Suprapubic skin (tissue), 4 donors: Measurements from ENCODE around the gene KIF6. TPM values are rescaled to one million over a fixed set of nuclear protein-coding genes. Genes with fewer than 3 reads are reported as not detected.

Source experiments
- DNase-seq, 2 donors: peaks; one replicate each; pipeline ENCODE4 v3.0.0-alpha.2; 2019; ENCODE audit warnings: low spot score in 2 of 2
- H3K27ac ChIP-seq: fragments of 200-600 bp; sonication (generic); one replicate; pipeline ENCODE4 v1.5.1; 2019
- H3K27me3 ChIP-seq: fragments of 200-600 bp; sonication (generic); one replicate; pipeline ENCODE4 v1.5.1; 2019
- H3K36me3 ChIP-seq: fragments of 200-600 bp; sonication (generic); one replicate; pipeline ENCODE4 v1.5.1; 2019
- H3K4me1 ChIP-seq: fragments of 200-600 bp; sonication (generic); one replicate; pipeline ENCODE4 v1.5.1; 2019
- H3K4me3 ChIP-seq: fragments of 200-600 bp; sonication (generic); one replicate; pipeline ENCODE4 v1.5.1; 2019; ENCODE audit warnings: mild to moderate bottlenecking
- H3K9me3 ChIP-seq: fragments of 200-600 bp; sonication (generic); one replicate; pipeline ENCODE4 v1.5.1; 2019
- CTCF ChIP-seq, 2 donors: fragments of 200-600 bp in 1 of 2; fragments of 450-650 bp in 1 of 2; sonication (generic) in 1 of 2; IDR thresholded peaks; one replicate each; pipeline ENCODE4 v1.5.1; 2016 to 2019; ENCODE audit warnings: antibody characterized with exemption in 2 of 2, mild to moderate bottlenecking in 1 of 2, moderate library complexity in 1 of 2
- EP300 ChIP-seq: sonication (generic); formaldehyde crosslinking; IDR thresholded peaks from one replicate; pipeline ENCODE4 v1.6.1; 2017; ENCODE audit warnings: antibody characterized with exemption
- POLR2A ChIP-seq, 2 donors: fragments of 450-650 bp; IDR thresholded peaks; one replicate each; pipeline ENCODE4 v1.6.1; 2017; ENCODE audit warnings: antibody characterized with exemption in 2 of 2, mild to moderate bottlenecking in 2 of 2, moderate library complexity in 2 of 2
- POLR2AphosphoS5 ChIP-seq, 3 donors: sonication (generic); formaldehyde crosslinking; IDR thresholded peaks; one replicate each; pipeline ENCODE4 v1.6.1; 2017; ENCODE audit warnings: antibody characterized with exemption in 3 of 3
- WGBS: methylation state at CpG from one replicate; pipeline ENCODE4 v1.1.5; 2018; 5-methylcytosine and 5-hydroxymethylcytosine counted together
- total RNA-seq, 4 donors: library from RNA; depleted of rRNA; stranded (reverse); fragments of >200 nt; gene quantifications; one replicate each; pipeline ENCODE4 v1.1.0, GENCODE V29; 2016

The KIF6 gene
- total RNA-seq, 4 donors from 2014 or later, result 0.18 to 1.1 TPM; not detected in 2

- no peak overlapping the region for H3K4me3 ChIP-seq
- H3K4me1 ChIP-seq, result peaks cover 6% of the 10 kb centered on the region
- H3K9me3 ChIP-seq, result no peaks in the 10 kb centered on the region
- TF ChIP-seq EP300 (no peak), CTCF (IDR thresholded peaks at IDR 0.05) (no peak), POLR2AphosphoS5 (IDR thresholded peaks at IDR 0.05) (no peak), POLR2A (IDR thresholded peaks at IDR 0.05) (no peak)
- DNase-seq, result no peak
- no peaks in the 10 kb centered on the region for H3K36me3 ChIP-seq
- H3K27ac ChIP-seq, result no peak overlapping the region
- H3K27me3 ChIP-seq, result no peaks in the 10 kb centered on the region
Measured at GRCh38 chr6:39560915-39561314, 164.3 kb downstream of the KIF6 start.

GRCh38 chr6:39558591-39559190 lies 166.5 kb downstream of the KIF6 start:
- Histone ChIP-seq H3K4me1 (peaks cover 5% of the 10 kb centered on the region), H3K4me3 (no peak overlapping the region), H3K9me3 (no peaks in the 10 kb centered on the region), H3K27me3 (no peaks in the 10 kb centered on the region), H3K27ac (no peak overlapping the region), H3K36me3 (no peaks in the 10 kb centered on the region)
- no peak for DNase-seq
- no peak for TF ChIP-seq POLR2AphosphoS5 (IDR thresholded peaks at IDR 0.05)
- TF ChIP-seq EP300, result no peak
- TF ChIP-seq CTCF (IDR thresholded peaks at IDR 0.05), result no peak
- TF ChIP-seq POLR2A (IDR thresholded peaks at IDR 0.05), result no peak

GRCh38 chr6:39558079-39558478 lies 167.1 kb downstream of the KIF6 start:
- H3K36me3 ChIP-seq, result no peaks in the 10 kb centered on the region
- H3K4me3 ChIP-seq, result no peak overlapping the region
- H3K27ac ChIP-seq, result no peak overlapping the region
- peaks cover 5% of the 10 kb centered on the region for H3K4me1 ChIP-seq
- DNase-seq, result no peak
- TF ChIP-seq POLR2A (IDR thresholded peaks at IDR 0.05), result no peak
- 36% methylated on average over 1 of the region's 1 CpG for WGBS
- H3K27me3 ChIP-seq, result no peaks in the 10 kb centered on the region
- no peaks in the 10 kb centered on the region for H3K9me3 ChIP-seq

- TF ChIP-seq POLR2AphosphoS5 (IDR thresholded peaks at IDR 0.05) (no peak), EP300 (no peak), CTCF (IDR thresholded peaks at IDR 0.05) (no peak), POLR2A (IDR thresholded peaks at IDR 0.05) (no peak)
- no peak for DNase-seq
- H3K4me1 ChIP-seq, result no peaks in the 10 kb centered on the region
- no peak overlapping the region for H3K27ac ChIP-seq
- H3K36me3 ChIP-seq, result no peaks in the 10 kb centered on the region
- 78% methylated on average over 3 of the region's 3 CpGs for WGBS
- no peaks in the 10 kb centered on the region for H3K27me3 ChIP-seq
- H3K9me3 ChIP-seq, result no peaks in the 10 kb centered on the region
- no peak overlapping the region for H3K4me3 ChIP-seq
Measured at GRCh38 chr6:39555136-39555535, 170.1 kb downstream of the KIF6 start.

- TF ChIP-seq POLR2AphosphoS5 (IDR thresholded peaks at IDR 0.05) (no peak), EP300 (no peak), CTCF (IDR thresholded peaks at IDR 0.05) (no peak), POLR2A (IDR thresholded peaks at IDR 0.05) (no peak)
- no peaks in the 10 kb centered on the region for H3K4me1 ChIP-seq
- H3K4me3 ChIP-seq, result no peak overlapping the region
- H3K27ac ChIP-seq, result no peak overlapping the region
- 68% methylated on average over 11 of the region's 11 CpGs for WGBS
- no peak for DNase-seq
- no peaks in the 10 kb centered on the region for H3K27me3 ChIP-seq
- H3K9me3 ChIP-seq, result no peaks in the 10 kb centered on the region
- H3K36me3 ChIP-seq, result no peaks in the 10 kb centered on the region
Measured at GRCh38 chr6:39553860-39554802, 171.1 kb downstream of the KIF6 start.
